Ovary (tissue), 9 donors: ENCODE measurements around the gene COG5. TPM values are rescaled to one million over a fixed set of nuclear protein-coding genes. Genes with fewer than 3 reads are reported as not detected.

Experiments
- DNase-seq, 5 donors: peaks; one replicate each; pipeline ENCODE4 v3.0.0-alpha.2; 2019 to 2020
- H3K27ac ChIP-seq, 2 donors: fragments of 200-600 bp; one replicate each; pipeline versions ENCODE4 v1.5.1 to v1.8.0; 2019 to 2022
- H3K27me3 ChIP-seq: fragments of 200-600 bp; one replicate; pipeline ENCODE4 v1.8.0; 2022
- H3K36me3 ChIP-seq: fragments of 200-600 bp; sonication (generic); one replicate; pipeline ENCODE4 v1.5.1; 2019
- H3K4me1 ChIP-seq: one replicate; pipeline ENCODE4 v1.8.1; 2013; ENCODE audit warnings: mild to moderate bottlenecking, moderate library complexity; ENCODE audit not compliant: insufficient read depth
- H3K4me3 ChIP-seq: fragments of 200-600 bp; sonication (generic); one replicate; pipeline ENCODE4 v1.5.1; 2017
- H3K9me3 ChIP-seq, 2 donors: fragments of 200-600 bp in 1 of 2; sonication (generic) in 1 of 2; one replicate each; pipeline versions ENCODE4 v1.5.1 to v1.8.1; 2013 to 2019; ENCODE audit warnings: mild to moderate bottlenecking in 1 of 2, moderate library complexity in 1 of 2
- EP300 ChIP-seq: sonication (generic); formaldehyde crosslinking; IDR thresholded peaks from one replicate; pipeline ENCODE4 v1.6.1; 2017; ENCODE audit warnings: antibody characterized with exemption
- POLR2A ChIP-seq: fragments of 450-650 bp; IDR thresholded peaks from one replicate; pipeline ENCODE4 v1.6.1; 2017; ENCODE audit warnings: antibody characterized with exemption, mild to moderate bottlenecking, moderate library complexity
- WGBS, 3 donors: extraction: QIAGEN DNeasy Blood & Tissue Kit in 1 of 3; methylation state at CpG; one replicate each; pipeline versions ENCODE4 v1.1.5 to v1.1.7; 2013 to 2017; 5-methylcytosine and 5-hydroxymethylcytosine counted together
- intact Hi-C, 4 donors: fragments of 100-400 bp; cut with DNase I; formaldehyde crosslinking; loops; one replicate each; pipeline versions ENCODE4 v1.11.0 to v1.15.1; 2022 to 2023
- polyA plus RNA-seq, 2 donors: library from polyadenylated mRNA; stranded (reverse); fragments of 200-250 nt in 1 of 2; fragments of 350-450 nt in 1 of 2; fragmentation: Illumina TruSeq in 1 of 2; extraction: RNeasy Lipid Tissue Mini Kit (QIAGEN cat#74804) in 1 of 2; gene quantifications; one replicate each; pipeline ENCODE4 v1.2.3, GENCODE V29; 2013 to 2014
- total RNA-seq, 7 donors: library from RNA; depleted of rRNA in 2 of 7; stranded (reverse); fragments of >200 nt in 2 of 7; fragmentation: NEBNext Ultra II Directional in 3 of 7; extraction: Animal tissue kit (Norgen Biotek cat#: 25700) in 3 of 7; gene quantifications; one replicate each; pipeline versions ENCODE4 v1.1.0 to v1.2.4, GENCODE V29; 2016 to 2023
- TF ChIP-seq, protein P1 (sequence below), 3 donors: fragments of 450-650 bp in 2 of 3; fragments of 200-600 bp in 1 of 3; IDR thresholded peaks; one replicate each; pipeline versions ENCODE4 v1.5.1 to v1.8.0; 2016 to 2022; ENCODE audit warnings: antibody characterized with exemption in 3 of 3, mild to moderate bottlenecking in 1 of 3
- donor health status: DM: no; HTN: no; CAD: no; lungs with moderate emphysema.
- donor health status: DM: no; HTN: no; CAD: no.
- donor health status: Bipolar disorder and iron deficiency.
- donor health status: DM: yes; HTN: yes; CAD: no.
- donor health status: DM: no; HTN: no; CAD: no.
- donor health status: DM: yes; HTN: yes; CAD: no.

The COG5 gene
- total and polyA plus RNA-seq, 9 donors: 10.3 to 49.7 (median 37.6) TPM

DNA sequence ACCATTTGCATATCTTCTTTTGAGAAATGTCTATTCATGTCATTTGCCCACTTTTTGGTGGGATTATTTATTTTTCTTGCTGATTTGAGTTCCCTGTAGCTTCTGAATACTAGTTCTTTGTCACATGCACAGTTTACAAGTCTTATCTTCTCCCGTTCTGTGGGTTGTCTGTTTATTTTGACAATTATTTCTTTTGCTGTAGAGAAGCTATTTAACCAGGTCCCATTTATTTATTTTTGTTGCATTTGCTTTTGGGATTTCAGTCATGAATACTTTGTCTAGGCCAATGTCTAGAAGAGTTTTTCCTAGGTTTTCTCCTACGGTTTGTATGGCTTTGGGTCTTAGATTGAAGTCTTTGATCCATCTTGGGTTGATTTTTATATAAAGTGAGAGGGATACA lies 60.9 kb downstream of the COG5 start:
- TF ChIP-seq EP300: no peak
- H3K27me3 ChIP-seq: no peaks in the 10 kb centered on the region
- H3K27ac ChIP-seq: no peak overlapping the region
- no peaks in the 10 kb centered on the region for H3K36me3 ChIP-seq
- intact Hi-C loops: no loop called here
- H3K9me3 ChIP-seq: no peaks in the 10 kb centered on the region
- H3K4me1 ChIP-seq: no peaks in the 10 kb centered on the region
- 82 to 92% (median 87%) methylated on average over 2 of the region's 2 CpGs for WGBS, 3 donors
- no peak overlapping the region for H3K4me3 ChIP-seq
- no peak for DNase-seq

DNA sequence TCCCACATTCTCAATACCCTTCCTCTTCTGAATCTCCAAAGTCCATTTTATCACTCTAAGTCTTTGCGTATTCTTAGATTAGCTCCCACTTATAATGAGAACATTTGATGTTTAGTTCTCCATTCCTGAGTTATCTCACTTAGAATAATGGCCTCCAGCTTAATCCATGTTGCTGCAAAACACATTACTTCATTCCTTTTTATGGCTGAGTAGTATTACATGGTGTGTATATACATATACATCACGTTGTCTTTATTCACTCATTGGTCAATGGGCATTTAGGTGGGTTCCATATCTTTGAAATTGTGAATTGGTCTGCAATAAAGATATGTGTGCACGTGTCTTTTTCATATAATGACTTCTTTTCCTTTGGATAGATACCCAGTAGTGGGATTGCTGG lies 61.6 kb downstream of the COG5 start:
- Histone ChIP-seq H3K36me3 (no peaks in the 10 kb centered on the region), H3K4me1 (no peaks in the 10 kb centered on the region), H3K4me3 (no peak overlapping the region), H3K27me3 (no peaks in the 10 kb centered on the region), H3K27ac (no peak overlapping the region), H3K9me3 (no peaks in the 10 kb centered on the region)
- intact Hi-C loops: no loop called here
- 85 to 94% (median 88%) methylated on average over 3 of the region's 3 CpGs for WGBS, 3 donors
- no peak for TF ChIP-seq POLR2A
- no peak for TF ChIP-seq EP300
- TF ChIP-seq, protein P1, sequence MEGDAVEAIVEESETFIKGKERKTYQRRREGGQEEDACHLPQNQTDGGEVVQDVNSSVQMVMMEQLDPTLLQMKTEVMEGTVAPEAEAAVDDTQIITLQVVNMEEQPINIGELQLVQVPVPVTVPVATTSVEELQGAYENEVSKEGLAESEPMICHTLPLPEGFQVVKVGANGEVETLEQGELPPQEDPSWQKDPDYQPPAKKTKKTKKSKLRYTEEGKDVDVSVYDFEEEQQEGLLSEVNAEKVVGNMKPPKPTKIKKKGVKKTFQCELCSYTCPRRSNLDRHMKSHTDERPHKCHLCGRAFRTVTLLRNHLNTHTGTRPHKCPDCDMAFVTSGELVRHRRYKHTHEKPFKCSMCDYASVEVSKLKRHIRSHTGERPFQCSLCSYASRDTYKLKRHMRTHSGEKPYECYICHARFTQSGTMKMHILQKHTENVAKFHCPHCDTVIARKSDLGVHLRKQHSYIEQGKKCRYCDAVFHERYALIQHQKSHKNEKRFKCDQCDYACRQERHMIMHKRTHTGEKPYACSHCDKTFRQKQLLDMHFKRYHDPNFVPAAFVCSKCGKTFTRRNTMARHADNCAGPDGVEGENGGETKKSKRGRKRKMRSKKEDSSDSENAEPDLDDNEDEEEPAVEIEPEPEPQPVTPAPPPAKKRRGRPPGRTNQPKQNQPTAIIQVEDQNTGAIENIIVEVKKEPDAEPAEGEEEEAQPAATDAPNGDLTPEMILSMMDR (IDR thresholded peaks at IDR 0.05): no peak
- DNase-seq: no peak

DNA sequence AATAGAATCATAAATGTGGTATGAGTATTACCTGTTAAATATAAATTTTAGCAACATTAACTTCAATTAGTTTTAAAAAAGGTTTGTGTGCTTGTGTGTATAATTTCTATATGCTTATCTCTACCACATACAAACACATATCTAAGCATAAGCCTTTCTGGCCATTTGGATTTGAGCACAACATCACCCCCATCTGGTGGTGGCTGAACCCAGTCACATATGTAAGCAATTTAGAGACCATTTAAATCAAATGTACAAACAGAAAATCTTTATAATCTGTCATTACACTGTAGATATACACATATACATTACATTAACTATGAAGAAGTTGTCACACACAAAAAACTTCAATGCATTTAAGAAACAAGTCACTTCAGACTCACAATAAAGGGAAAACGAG lies 62.1 kb downstream of the COG5 start:
- DNase-seq: no peak
- intact Hi-C loops: no loop called here
- TF ChIP-seq POLR2A (no peak), EP300 (no peak)
- TF ChIP-seq, protein P1 (IDR thresholded peaks at IDR 0.05): no peak
- H3K9me3 ChIP-seq: no peaks in the 10 kb centered on the region
- no peaks in the 10 kb centered on the region for H3K36me3 ChIP-seq
- H3K4me3 ChIP-seq: no peak overlapping the region
- WGBS, 3 donors: 69 to 98% (median 95%) methylated on average over 1 of the region's 1 CpG
- no peaks in the 10 kb centered on the region for H3K4me1 ChIP-seq
- H3K27me3 ChIP-seq: no peaks in the 10 kb centered on the region
- H3K27ac ChIP-seq: no peak overlapping the region

DNA sequence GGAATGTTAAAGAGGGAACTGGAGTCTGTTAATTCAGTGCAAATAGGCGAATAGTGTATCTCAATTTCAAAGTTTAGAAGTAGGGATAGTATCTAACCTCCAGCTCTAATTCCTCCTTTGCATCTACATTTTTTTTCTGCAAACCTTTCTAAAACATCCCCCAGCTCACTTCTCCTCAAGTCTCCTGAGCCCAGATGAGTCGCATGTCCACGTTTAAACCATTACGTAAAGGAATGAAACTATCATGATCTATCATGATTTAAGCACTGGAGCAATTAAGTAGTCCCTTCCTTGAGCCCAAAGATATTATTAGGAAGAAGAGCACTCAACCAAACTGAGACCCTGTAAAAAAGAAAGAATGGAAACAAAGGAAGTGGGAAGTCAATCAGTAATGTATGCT lies 64.0 kb downstream of the COG5 start:
- H3K9me3 ChIP-seq: no peaks in the 10 kb centered on the region

DNA sequence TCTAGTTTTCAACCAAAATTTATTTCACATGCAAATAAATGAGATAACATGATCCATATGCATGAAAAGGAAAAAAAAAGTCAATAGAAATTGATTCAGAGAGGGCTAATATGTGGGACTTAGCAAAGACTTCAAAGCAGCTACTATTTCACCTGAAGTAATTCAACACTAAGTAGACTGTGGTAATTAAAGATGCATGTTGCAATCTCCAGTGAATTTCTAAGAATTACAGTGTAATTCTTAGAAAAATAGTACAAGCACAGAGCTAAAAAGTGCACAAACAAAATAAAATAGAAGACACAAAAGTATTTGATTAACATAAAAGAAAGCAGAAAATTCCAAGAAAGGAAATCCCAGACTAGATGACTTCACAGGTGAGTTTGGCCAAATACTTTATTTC lies 68.2 kb downstream of the COG5 start:
- Histone ChIP-seq H3K27me3 (no peaks in the 10 kb centered on the region), H3K27ac (no peak overlapping the region), H3K4me3 (no peak overlapping the region), H3K9me3 (no peaks in the 10 kb centered on the region), H3K36me3 (no peaks in the 10 kb centered on the region), H3K4me1 (no peaks in the 10 kb centered on the region)
- DNase-seq: no peak
- intact Hi-C loops: no loop called here
- TF ChIP-seq EP300: no peak
- no peak for TF ChIP-seq POLR2A
- TF ChIP-seq, protein P1 (IDR thresholded peaks at IDR 0.05): no peak

More for the DNA sequence above, 64.0 kb downstream of the COG5 start:
- H3K4me1 ChIP-seq: no peaks in the 10 kb centered on the region
- no peaks in the 10 kb centered on the region for H3K36me3 ChIP-seq
- no peak for DNase-seq
- intact Hi-C loops: no loop called here
- H3K27ac ChIP-seq: no peak overlapping the region
- TF ChIP-seq EP300: no peak
- TF ChIP-seq, protein P1 (IDR thresholded peaks at IDR 0.05): no peak
- TF ChIP-seq POLR2A: no peak
- H3K4me3 ChIP-seq: no peak overlapping the region
- 88 to 92% (median 88%) methylated on average over 4 of the region's 4 CpGs for WGBS, 3 donors
- H3K27me3 ChIP-seq: no peaks in the 10 kb centered on the region
